ENCODE data around the gene PHLDB2.

GRCh38 chr3:111924283-111924682, 65.2 kb downstream of the PHLDB2 start:
- TF ChIP-seq CTCF (IDR thresholded peaks at IDR 0.05) (no peak), POLR2A (IDR thresholded peaks at IDR 0.05) (no peak)

All from heart left ventricle (tissue), 13 donors.